OCI-LY7 (cell line): ENCODE measurements around the gene ROBO1. TPM values are rescaled to one million over a fixed set of nuclear protein-coding genes. Genes with fewer than 3 reads are reported as not detected.

Source experiments
- BruUV-seq: library from RNA; stranded (reverse); fragments of 400-500 nt; replicated peaks from 2 replicates; lab custom pipeline; 2021; lab: Mats Ljungman, UMichigan
- CTCF ChIA-PET: fragments of 300-600 bp; sonication (Branson Sonifier 250); formaldehyde crosslinking; loops from one replicate; lab custom pipeline; 2022; ENCODE audit warnings: antibody characterized with exemption; ENCODE audit not compliant: unreplicated experiment; lab: Charles Lee
- POLR2A ChIA-PET: fragments of 300-600 bp; sonication (Branson Sonifier 250); formaldehyde crosslinking; loops from one replicate; lab custom pipeline; 2022; ENCODE audit warnings: antibody characterized with exemption; lab: Charles Lee
- DNase-seq: peaks from one replicate; pipeline ENCODE4 v3.0.0-alpha.2; 2015; ENCODE audit warnings: low spot score
- H2AFZ ChIP-seq: fragments of 200-600 bp; sonication (generic), shearing (Covaris generic); 2 replicates; pipeline ENCODE4 v1.6.1; 2014; ENCODE audit warnings: mild to moderate bottlenecking, antibody characterized with exemption, low read length, moderate library complexity
- H3K27ac ChIP-seq: fragments of 200-600 bp; sonication (generic); 2 replicates; pipeline ENCODE4 v1.5.1; 2014; ENCODE audit warnings: mixed run types, low read depth, mild to moderate bottlenecking, moderate library complexity, low read length, inconsistent platforms; ENCODE audit not compliant: poor library complexity, severe bottlenecking
- H3K36me3 ChIP-seq: fragments of 200-600 bp; sonication (generic); 2 replicates; pipeline ENCODE4 v1.6.1; 2014; ENCODE audit warnings: mild to moderate bottlenecking, antibody characterized with exemption, low read length, moderate library complexity, mixed read lengths; ENCODE audit not compliant: insufficient read depth
- H3K4me1 ChIP-seq: fragments of 200-600 bp; sonication (generic); 2 replicates; pipeline ENCODE4 v1.5.1; 2014; ENCODE audit warnings: mild to moderate bottlenecking, low read length; ENCODE audit not compliant: insufficient read depth, poor library complexity, severe bottlenecking
- H3K4me2 ChIP-seq: fragments of 200-600 bp; sonication (generic); 2 replicates; pipeline ENCODE4 v1.6.1; 2014; ENCODE audit warnings: mild to moderate bottlenecking, low read length
- H3K4me3 ChIP-seq: fragments of 200-600 bp; sonication (generic); 2 replicates; pipeline ENCODE4 v1.5.1; 2014; ENCODE audit warnings: mild to moderate bottlenecking, low read depth, low read length; ENCODE audit not compliant: poor library complexity, severe bottlenecking
- H3K79me2 ChIP-seq: fragments of 200-600 bp; sonication (generic); 2 replicates; pipeline ENCODE4 v1.6.1; 2016; ENCODE audit warnings: low read depth, mild to moderate bottlenecking, low read length, moderate library complexity, mixed read lengths; ENCODE audit not compliant: insufficient read depth
- H3K9me2 ChIP-seq: fragments of 200-600 bp; sonication (generic); 2 replicates; pipeline ENCODE4 v1.6.1; 2016; ENCODE audit warnings: mild to moderate bottlenecking, low read length, mixed read lengths; ENCODE audit not compliant: insufficient read depth
- H3K9me3 ChIP-seq: fragments of 200-600 bp; sonication (generic); 2 replicates; pipeline ENCODE4 v1.6.1; 2014; ENCODE audit warnings: mild to moderate bottlenecking, mixed run types, low read length, mixed read lengths
- H4K20me1 ChIP-seq: fragments of 200-600 bp; sonication (generic); 2 replicates; pipeline ENCODE4 v1.6.1; 2014; ENCODE audit warnings: mild to moderate bottlenecking, antibody characterized with exemption, low read length, moderate library complexity, mixed read lengths; ENCODE audit not compliant: insufficient read depth
- EZH2phosphoT487 ChIP-seq: fragments of 200-600 bp; sonication (generic); IDR thresholded peaks from 2 replicates; pipeline ENCODE4 v1.6.1; 2018; ENCODE audit warnings: low read depth, borderline replicate concordance, mild to moderate bottlenecking, mixed run types, antibody characterized with exemption, low read length, moderate library complexity, mixed read lengths
- intact Hi-C: fragments of 100-400 bp; cut with micrococcal nuclease; formaldehyde crosslinking; loops from one replicate; pipeline ENCODE4 v1.10.0; 2022; ENCODE audit not compliant: unreplicated experiment
- total RNA-seq, 2 experiments: library from RNA; depleted of rRNA in 1 of 2; stranded (reverse); fragments of >200 nt in 1 of 2; shearing (Covaris generic) in 1 of 2; gene quantifications; 2 replicates each; pipeline ENCODE4 v1.2.3, GENCODE V29; 2014 to 2022
- TF ChIP-seq, protein P1 (sequence below): fragments of 200-600 bp; sonication (generic); conservative IDR thresholded peaks from 2 replicates; pipeline ENCODE4 v1.5.1; 2014; ENCODE audit warnings: mild to moderate bottlenecking, antibody characterized with exemption, low read length, moderate library complexity, mixed read lengths

ROBO1 gene
- total RNA-seq, 2 experiments from 2014 or later: not detected

DNA sequence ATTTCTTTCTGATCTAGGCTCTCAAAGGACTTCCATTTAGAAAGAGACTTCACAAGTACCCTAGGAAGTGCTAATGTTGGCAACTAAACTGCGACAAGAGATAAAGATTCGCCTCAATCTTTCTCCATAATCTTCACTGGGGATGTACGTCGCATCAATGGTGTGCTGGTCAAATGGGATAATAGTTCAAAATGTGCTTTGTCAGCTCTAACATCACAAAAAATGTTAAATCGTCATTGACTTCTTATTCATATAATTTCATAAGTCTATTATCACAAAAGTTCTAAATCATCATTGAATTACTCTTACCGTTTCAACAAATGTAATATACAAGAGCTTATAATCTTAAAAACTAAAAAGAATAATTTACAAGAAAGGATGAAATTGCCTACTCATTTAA, 727.7 kb downstream of the ROBO1 start:
- Histone ChIP-seq H3K79me2 (no peaks in the 10 kb centered on the region), H3K9me3 (no peaks in the 10 kb centered on the region), H3K4me2 (no peak overlapping the region), H4K20me1 (no peaks in the 10 kb centered on the region), H3K27ac (no peak overlapping the region), H3K4me1 (no peaks in the 10 kb centered on the region), H2AFZ (no peak overlapping the region), H3K4me3 (no peak overlapping the region), H3K36me3 (no peaks in the 10 kb centered on the region), H3K9me2 (no peaks in the 10 kb centered on the region)
- intact Hi-C loops: no loop called here
- no TSS peak for BruUV-seq
- ChIA-PET POLR2A (no interaction called here), CTCF (no interaction called here)
- TF ChIP-seq, protein P1, sequence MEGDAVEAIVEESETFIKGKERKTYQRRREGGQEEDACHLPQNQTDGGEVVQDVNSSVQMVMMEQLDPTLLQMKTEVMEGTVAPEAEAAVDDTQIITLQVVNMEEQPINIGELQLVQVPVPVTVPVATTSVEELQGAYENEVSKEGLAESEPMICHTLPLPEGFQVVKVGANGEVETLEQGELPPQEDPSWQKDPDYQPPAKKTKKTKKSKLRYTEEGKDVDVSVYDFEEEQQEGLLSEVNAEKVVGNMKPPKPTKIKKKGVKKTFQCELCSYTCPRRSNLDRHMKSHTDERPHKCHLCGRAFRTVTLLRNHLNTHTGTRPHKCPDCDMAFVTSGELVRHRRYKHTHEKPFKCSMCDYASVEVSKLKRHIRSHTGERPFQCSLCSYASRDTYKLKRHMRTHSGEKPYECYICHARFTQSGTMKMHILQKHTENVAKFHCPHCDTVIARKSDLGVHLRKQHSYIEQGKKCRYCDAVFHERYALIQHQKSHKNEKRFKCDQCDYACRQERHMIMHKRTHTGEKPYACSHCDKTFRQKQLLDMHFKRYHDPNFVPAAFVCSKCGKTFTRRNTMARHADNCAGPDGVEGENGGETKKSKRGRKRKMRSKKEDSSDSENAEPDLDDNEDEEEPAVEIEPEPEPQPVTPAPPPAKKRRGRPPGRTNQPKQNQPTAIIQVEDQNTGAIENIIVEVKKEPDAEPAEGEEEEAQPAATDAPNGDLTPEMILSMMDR: no peak
- TF ChIP-seq EZH2phosphoT487: no peak
- DNase-seq: no peak

- POLR2A ChIA-PET: no interaction called here
- BruUV-seq: no TSS peak
- no peak for DNase-seq
- Histone ChIP-seq H3K9me2 (no peaks in the 10 kb centered on the region), H3K79me2 (no peaks in the 10 kb centered on the region), H3K27ac (no peak overlapping the region), H4K20me1 (no peaks in the 10 kb centered on the region), H3K4me2 (no peak overlapping the region), H3K9me3 (no peaks in the 10 kb centered on the region), H3K4me1 (no peaks in the 10 kb centered on the region), H3K36me3 (no peaks in the 10 kb centered on the region), H2AFZ (no peak overlapping the region), H3K4me3 (no peak overlapping the region)
- CTCF ChIA-PET: no interaction called here
- TF ChIP-seq, protein P1: no peak
- no peak for TF ChIP-seq EZH2phosphoT487
- intact Hi-C loops: no loop called here
Measured at GRCh38 chr3:79039192-79039591, 728.6 kb downstream of the ROBO1 start.

DNA sequence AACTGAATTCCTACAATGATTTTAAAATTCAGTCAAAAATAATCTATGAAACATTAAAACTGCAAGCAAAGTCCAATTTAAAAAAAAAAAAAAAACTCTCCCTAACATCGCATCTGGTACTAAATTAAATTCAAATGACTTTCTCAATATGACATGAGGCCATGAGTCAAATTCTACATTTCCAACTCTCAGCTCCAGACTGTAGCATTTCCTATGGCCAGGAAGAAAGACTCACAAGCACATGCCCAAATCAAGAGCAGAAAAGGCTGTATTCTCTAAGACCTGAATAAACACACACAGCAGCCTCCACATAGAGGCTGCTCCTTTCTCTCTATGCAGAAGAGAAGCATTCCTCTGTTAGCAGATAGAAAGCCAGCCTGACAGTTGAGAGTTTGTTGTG, 729.2 kb downstream of the ROBO1 start:
- intact Hi-C loops: no loop called here
- H3K27ac ChIP-seq: no peak overlapping the region
- no peaks in the 10 kb centered on the region for H3K36me3 ChIP-seq
- no peaks in the 10 kb centered on the region for H4K20me1 ChIP-seq
- H3K79me2 ChIP-seq: no peaks in the 10 kb centered on the region
- no peaks in the 10 kb centered on the region for H3K9me2 ChIP-seq
- H3K4me1 ChIP-seq: no peaks in the 10 kb centered on the region
- no peak for DNase-seq
- no TSS peak for BruUV-seq
- no peak overlapping the region for H2AFZ ChIP-seq
- no peak overlapping the region for H3K4me3 ChIP-seq
- TF ChIP-seq, protein P1: no peak
- TF ChIP-seq EZH2phosphoT487: no peak
- ChIA-PET CTCF (no interaction called here), POLR2A (no interaction called here)
- H3K4me2 ChIP-seq: no peak overlapping the region
- no peaks in the 10 kb centered on the region for H3K9me3 ChIP-seq
